Stimulated activated CD4-positive, alpha-beta T cell treated with anti-CD3 and anti-CD28 coated beads, Interleukin-4, amount 100 ng/mL, for 24 hours (primary cell): ENCODE results near the gene SORD.
"Not testable (repeated sequence)": the region's sequence is repeated elsewhere in the genome, so short reads cannot be mapped to it uniquely, and the experiment has no call there.

Experiments used
- DNase-seq: peaks from one replicate; pipeline ENCODE4 v3.0.0-alpha.2; 2020

The SORD gene

GRCh38 chr15:45069942-45070360 lies 47.0 kb downstream of the SORD start:
- not testable (repeated sequence) for DNase-seq

GRCh38 chr15:45073602-45074001 lies 50.6 kb downstream of the SORD start:
- not testable (repeated sequence) for DNase-seq

GRCh38 chr15:45075440-45076320 lies 52.7 kb downstream of the SORD start:
- DNase-seq, result not testable (repeated sequence)

GRCh38 chr15:45077391-45077790 lies 54.4 kb downstream of the SORD start:
- DNase-seq, result not testable (repeated sequence)

- DNase-seq, result not testable (repeated sequence)
Measured at GRCh38 chr15:45079201-45079600, 56.2 kb downstream of the SORD start.

GRCh38 chr15:45079628-45080246 lies 56.7 kb downstream of the SORD start:
- not testable (repeated sequence) for DNase-seq

GRCh38 chr15:45080593-45080992 lies 57.6 kb downstream of the SORD start:
- not testable (repeated sequence) for DNase-seq

GRCh38 chr15:45082412-45082811 lies 59.4 kb downstream of the SORD start:
- DNase-seq, result not testable (repeated sequence)

GRCh38 chr15:45083223-45083622 lies 60.2 kb downstream of the SORD start:
- DNase-seq, result no peak

GRCh38 chr15:45084163-45084562 lies 61.2 kb downstream of the SORD start:
- DNase-seq, result no peak

- no peak for DNase-seq
Measured at GRCh38 chr15:45087513-45087912, 64.5 kb downstream of the SORD start.

GRCh38 chr15:45088801-45089711 lies 66.1 kb downstream of the SORD start:
- no peak for DNase-seq

- DNase-seq, result no peak
Measured at GRCh38 chr15:45089712-45090373, 66.8 kb downstream of the SORD start.

GRCh38 chr15:45091161-45091560 lies 68.2 kb downstream of the SORD start:
- DNase-seq, result no peak

GRCh38 chr15:45091576-45091975 lies 68.6 kb downstream of the SORD start:
- DNase-seq, result no peak

- no peak for DNase-seq
Measured at GRCh38 chr15:45093013-45093412, 70.0 kb downstream of the SORD start.

GRCh38 chr15:45093622-45094357 lies 70.8 kb downstream of the SORD start:
- DNase-seq, result no peak

- DNase-seq, result no peak
Measured at GRCh38 chr15:45094358-45094730, 71.3 kb downstream of the SORD start.

GRCh38 chr15:45095661-45096060 lies 72.7 kb downstream of the SORD start:
- DNase-seq, result no peak

- no peak for DNase-seq
Measured at GRCh38 chr15:45097466-45097865, 74.5 kb downstream of the SORD start.

GRCh38 chr15:45099549-45100165 lies 76.7 kb downstream of the SORD start:
- no peak for DNase-seq
